Omental fat pad (tissue), 4 donors: ENCODE data around the gene GALR3. TPM values are rescaled to one million over a fixed set of nuclear protein-coding genes. Genes with fewer than 3 reads are reported as not detected.

Experiments used
- ATAC-seq: fragments of 150-250 bp; one replicate; pipeline ENCODE4 v1.9.1; 2016; ENCODE audit warnings: mild to moderate bottlenecking, moderate library complexity; ENCODE audit not compliant: low FRiP score
- DNase-seq: peaks from one replicate; pipeline ENCODE4 v3.0.0-alpha.2; 2019; ENCODE audit warnings: low spot score
- total RNA-seq, 4 donors: library from RNA; depleted of rRNA; stranded (reverse); fragments of >200 nt; gene quantifications; one replicate each; pipeline ENCODE4 v1.1.0, GENCODE V29; 2016
- TF ChIP-seq, protein P1 (sequence below), 3 donors: fragments of 450-650 bp; IDR thresholded peaks; one replicate each; pipeline ENCODE4 v1.5.1; 2016 to 2017; ENCODE audit warnings: antibody characterized with exemption in 3 of 3, mild to moderate bottlenecking in 3 of 3, moderate library complexity in 2 of 3

The GALR3 gene, protein sequence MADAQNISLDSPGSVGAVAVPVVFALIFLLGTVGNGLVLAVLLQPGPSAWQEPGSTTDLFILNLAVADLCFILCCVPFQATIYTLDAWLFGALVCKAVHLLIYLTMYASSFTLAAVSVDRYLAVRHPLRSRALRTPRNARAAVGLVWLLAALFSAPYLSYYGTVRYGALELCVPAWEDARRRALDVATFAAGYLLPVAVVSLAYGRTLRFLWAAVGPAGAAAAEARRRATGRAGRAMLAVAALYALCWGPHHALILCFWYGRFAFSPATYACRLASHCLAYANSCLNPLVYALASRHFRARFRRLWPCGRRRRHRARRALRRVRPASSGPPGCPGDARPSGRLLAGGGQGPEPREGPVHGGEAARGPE
- not detected for total RNA-seq

DNA sequence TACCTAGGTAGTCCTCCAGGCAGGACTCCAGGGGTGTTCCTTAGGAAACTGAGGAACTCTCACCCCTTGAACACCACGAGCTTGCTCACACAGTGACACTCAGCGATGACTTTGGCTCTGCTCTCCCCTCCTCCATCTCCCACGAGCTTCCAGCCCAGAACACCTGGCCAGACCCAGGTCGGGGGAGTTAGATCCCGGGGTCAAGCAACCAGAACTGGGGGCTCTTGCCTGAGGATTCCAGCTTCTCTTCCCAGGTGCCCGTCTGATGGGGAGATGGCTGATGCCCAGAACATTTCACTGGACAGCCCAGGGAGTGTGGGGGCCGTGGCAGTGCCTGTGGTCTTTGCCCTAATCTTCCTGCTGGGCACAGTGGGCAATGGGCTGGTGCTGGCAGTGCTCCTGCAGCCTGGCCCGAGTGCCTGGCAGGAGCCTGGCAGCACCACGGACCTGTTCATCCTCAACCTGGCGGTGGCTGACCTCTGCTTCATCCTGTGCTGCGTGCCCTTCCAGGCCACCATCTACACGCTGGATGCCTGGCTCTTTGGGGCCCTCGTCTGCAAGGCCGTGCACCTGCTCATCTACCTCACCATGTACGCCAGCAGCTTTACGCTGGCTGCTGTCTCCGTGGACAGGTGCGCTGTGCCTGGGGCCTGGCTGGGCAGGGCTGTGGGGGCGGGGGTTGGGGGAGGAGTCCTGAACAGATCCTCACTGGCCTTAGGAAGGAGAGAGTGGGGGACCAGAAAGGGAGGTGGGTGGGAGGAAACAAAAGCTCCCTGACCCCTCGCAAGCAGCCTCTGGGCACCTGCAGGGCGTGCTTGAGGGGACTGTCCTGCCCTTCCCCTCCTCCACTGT, at the start of gene GALR3:
Gene GALR3, plus strand, starts transcription at position 249 of the 852 bp plus-strand sequence. Its CDS starts 25 bp downstream, at position 274.
- TF ChIP-seq, protein P1, sequence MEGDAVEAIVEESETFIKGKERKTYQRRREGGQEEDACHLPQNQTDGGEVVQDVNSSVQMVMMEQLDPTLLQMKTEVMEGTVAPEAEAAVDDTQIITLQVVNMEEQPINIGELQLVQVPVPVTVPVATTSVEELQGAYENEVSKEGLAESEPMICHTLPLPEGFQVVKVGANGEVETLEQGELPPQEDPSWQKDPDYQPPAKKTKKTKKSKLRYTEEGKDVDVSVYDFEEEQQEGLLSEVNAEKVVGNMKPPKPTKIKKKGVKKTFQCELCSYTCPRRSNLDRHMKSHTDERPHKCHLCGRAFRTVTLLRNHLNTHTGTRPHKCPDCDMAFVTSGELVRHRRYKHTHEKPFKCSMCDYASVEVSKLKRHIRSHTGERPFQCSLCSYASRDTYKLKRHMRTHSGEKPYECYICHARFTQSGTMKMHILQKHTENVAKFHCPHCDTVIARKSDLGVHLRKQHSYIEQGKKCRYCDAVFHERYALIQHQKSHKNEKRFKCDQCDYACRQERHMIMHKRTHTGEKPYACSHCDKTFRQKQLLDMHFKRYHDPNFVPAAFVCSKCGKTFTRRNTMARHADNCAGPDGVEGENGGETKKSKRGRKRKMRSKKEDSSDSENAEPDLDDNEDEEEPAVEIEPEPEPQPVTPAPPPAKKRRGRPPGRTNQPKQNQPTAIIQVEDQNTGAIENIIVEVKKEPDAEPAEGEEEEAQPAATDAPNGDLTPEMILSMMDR (IDR thresholded peaks at IDR 0.05), result no peak
- ATAC-seq (no peak), DNase-seq (no peak)

DNA sequence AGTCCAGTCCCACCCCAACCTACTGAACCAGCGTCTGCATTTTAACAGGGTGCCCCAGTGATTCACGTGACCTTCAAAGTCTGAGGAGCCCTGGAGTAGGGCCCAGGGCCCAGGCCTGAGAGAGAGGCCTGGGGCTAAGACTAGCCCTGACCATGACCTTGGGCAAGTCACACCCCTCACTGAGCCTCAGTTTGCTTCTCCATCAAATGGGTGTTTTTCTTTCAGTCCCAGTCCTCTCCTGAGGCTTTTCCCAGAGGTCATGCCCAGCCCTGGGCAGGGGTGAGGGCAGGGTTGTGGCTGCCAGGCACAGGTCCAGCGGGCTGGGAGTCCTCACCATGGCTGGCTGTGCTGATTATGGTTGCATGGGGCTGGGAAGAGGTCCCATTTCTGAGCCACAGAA, 48.5 kb upstream of the GALR3 start:
- no peak for DNase-seq
- ATAC-seq, result no peak
- TF ChIP-seq, protein P1 (IDR thresholded peaks at IDR 0.05), result no peak

DNA sequence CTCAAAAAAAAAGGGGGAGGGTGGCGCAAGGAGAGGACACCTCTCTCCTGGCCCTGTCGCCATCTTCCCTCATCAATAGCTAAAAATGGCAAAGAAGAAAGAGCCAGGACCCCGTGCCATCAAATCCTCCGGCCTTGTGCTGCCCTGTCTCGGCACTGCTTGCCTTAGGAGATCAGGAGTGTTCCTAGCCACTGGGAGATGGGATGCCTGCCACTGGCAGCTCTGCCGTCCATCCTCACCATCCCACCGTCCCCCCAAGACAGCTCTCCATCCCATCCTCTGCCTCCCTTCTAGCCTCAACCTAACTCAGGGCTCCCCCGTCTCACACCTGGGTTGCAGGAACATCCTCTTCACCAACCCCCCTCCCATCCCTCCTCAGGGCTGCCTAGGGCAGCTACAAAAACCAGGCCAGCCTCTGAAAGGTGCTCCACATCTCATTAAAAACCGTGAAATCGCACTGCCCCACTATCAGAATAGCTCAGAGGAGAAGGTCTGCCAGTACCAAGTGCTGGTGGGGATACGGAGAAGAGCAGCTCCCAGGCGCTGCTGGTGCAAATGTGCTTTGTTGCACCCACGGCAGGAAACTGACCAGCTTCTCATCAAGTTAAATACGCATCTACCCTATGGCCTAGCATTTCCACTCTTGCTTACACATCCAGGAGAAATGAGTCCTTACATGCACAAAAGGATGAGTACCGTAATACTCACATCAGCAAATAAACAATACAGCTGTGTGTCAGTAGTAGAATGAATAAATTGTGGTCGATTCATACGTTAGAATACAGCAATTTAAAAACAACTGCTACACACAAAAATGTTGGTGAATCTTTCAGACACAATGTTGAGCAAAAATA, 47.2 kb upstream of the GALR3 start:
- TF ChIP-seq, protein P1 (IDR thresholded peaks at IDR 0.05), result no peak
- no peak for ATAC-seq
- DNase-seq, result no peak

DNA sequence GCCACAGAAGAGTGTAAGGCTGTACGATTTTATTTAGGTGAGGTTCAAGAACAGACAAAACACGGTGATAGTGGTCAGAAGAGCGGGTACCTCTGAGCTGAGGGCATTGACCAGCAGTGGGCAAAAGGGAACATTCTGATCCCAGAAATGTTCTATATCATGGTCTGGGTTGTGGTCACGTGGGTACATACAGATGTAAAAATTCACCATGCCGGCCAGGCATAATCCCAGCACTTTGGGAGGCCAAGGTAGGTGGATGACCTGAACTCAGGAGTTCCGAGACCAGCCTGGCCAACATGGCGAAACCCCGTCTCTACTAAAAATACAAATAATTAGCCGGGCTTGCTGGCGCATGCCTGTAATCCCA, 46.6 kb upstream of the GALR3 start:
- no peak for DNase-seq
- ATAC-seq, result no peak
- TF ChIP-seq, protein P1 (IDR thresholded peaks at IDR 0.05), result no peak

DNA sequence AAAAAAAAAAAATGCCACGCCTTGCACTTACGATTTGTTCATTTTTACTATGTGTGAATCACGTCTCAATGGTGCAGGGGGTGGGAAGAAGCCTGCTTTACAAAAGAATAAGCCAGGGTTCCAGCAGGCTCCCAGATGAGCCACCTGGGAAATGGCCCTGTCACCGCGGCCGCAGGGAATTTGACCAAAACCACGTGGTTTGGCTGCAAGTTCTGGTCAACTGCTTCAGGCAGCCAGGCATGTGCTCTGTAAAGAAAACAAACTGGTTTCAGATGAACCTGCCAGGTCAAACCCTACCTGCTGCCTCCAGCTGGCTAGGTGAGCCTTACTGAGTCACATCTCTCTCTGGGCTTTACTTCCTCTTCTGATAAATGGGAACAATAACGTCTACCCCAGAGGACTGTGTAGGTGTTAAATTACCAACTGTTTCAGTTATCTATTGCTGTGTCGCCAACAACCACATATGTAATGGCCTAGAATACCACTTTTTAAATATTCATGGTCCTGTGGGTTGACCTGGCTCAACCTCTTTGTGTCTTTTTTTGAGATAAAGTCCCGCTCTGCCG, 46.0 kb upstream of the GALR3 start:
- no peak for ATAC-seq
- TF ChIP-seq, protein P1 (IDR thresholded peaks at IDR 0.05), result no peak
- no peak for DNase-seq

DNA sequence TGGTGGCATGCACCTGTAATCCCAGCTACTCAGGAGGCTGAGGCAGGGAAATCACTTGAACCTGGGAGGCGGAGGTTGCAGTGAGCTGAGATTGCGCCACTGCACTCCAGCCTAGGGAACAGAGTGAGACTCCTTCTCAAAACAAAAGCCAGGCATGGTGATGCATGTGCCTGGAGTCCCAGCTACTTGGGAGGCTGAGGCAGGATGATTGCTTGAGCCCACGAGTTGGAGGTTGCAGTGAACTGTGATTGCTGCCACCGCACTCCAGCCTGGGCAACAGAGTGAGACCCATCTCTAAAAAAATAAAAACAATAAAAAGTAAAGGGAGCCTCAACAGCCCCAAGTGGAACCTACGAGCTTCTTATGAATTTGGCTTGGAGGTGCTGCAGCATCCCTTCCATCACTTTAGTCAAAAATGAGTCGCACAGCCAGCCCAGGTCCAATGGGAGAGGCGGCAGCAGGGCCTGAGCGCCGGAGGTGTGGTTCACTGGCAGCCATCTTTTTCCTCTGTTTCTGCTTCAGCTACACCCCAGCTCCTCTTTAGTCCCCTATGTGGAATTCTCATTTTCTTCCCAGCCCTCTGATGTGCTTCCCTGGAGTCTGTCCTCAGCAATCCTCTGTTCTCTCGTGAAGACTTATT, 44.7 kb upstream of the GALR3 start:
- DNase-seq (no peak), ATAC-seq (no peak)
- TF ChIP-seq, protein P1 (IDR thresholded peaks at IDR 0.05), result no peak
